ENCODE results near the gene HMCN2. TPM values are rescaled to one million over a fixed set of nuclear protein-coding genes. Genes with fewer than 3 reads are reported as not detected.

The HMCN2 gene
- total RNA-seq, 1 donor from 2014 or later, result 9.3 TPM

- H3K9me3 Mint-ChIP-seq (ENCODE audit: unreplicated experiment), result peaks cover 8% of the 10 kb centered on the region
- H3K27me3 Mint-ChIP-seq (ENCODE audit: unreplicated experiment), result peaks cover 14% of the 10 kb centered on the region
- no peak overlapping the region for H3K27ac Mint-ChIP-seq (ENCODE audit: unreplicated experiment)
- no peak for TF ChIP-seq CTCF (IDR thresholded peaks at IDR 0.05; ENCODE audit: partially characterized antibody, unreplicated experiment)
- no peak for DNase-seq
- H3K4me1 Mint-ChIP-seq (ENCODE audit: low read depth, unreplicated experiment), result no peaks in the 10 kb centered on the region
- peaks cover 12% of the 10 kb centered on the region for H3K36me3 Mint-ChIP-seq (ENCODE audit: unreplicated experiment)
- H3K4me3 Mint-ChIP-seq (ENCODE audit: unreplicated experiment), result no peak overlapping the region
These were observed 96.4 kb downstream of the HMCN2 start for GRCh38 chr9:130361873-130362362.

- no peak for DNase-seq
- Mint-ChIP-seq H3K4me3 (ENCODE audit: unreplicated experiment) (no peak overlapping the region), H3K27me3 (ENCODE audit: unreplicated experiment) (peaks cover 14% of the 10 kb centered on the region), H3K4me1 (ENCODE audit: low read depth, unreplicated experiment) (no peaks in the 10 kb centered on the region), H3K36me3 (ENCODE audit: unreplicated experiment) (peaks cover 12% of the 10 kb centered on the region), H3K27ac (ENCODE audit: unreplicated experiment) (no peak overlapping the region), H3K9me3 (ENCODE audit: unreplicated experiment) (peaks cover 6% of the 10 kb centered on the region)
- no peak for TF ChIP-seq CTCF (IDR thresholded peaks at IDR 0.05; ENCODE audit: partially characterized antibody, unreplicated experiment)
These were observed 97.1 kb downstream of the HMCN2 start for GRCh38 chr9:130362691-130363090.

DNA sequence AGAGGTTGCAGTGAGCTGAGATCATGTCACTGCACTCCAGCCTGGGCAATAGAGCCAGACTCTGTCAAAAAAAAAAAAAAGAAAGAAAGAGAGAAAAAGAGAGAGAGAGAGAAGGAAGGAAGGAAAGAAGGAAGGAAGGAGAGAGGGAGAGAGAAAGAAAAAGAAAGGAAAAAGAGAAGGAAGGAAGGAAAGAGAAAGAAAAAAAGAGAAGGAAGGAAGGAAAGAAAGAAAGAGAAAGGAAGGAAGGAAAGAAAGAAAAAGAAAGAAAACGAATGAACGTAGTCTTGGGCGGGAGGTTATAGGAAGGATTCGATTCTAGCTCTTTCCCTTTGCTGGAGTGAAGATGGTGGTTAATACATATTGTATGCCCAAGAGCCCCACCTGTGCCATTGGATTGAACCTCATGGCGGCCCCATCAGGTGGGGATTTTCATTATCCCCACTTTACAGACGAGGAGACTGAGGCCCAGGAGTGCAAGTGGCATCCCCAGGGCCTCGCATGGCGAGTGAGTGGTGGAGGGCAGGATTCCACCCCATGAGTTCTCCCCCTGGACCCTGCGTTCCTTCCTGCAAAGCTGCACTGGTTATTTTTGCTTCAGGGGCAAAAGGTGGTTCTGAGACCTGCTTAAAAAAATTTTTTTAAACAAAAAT, 98.3 kb downstream of the HMCN2 start:
- Mint-ChIP-seq H3K9me3 (ENCODE audit: unreplicated experiment) (peaks cover 10% of the 10 kb centered on the region), H3K4me1 (ENCODE audit: low read depth, unreplicated experiment) (no peaks in the 10 kb centered on the region), H3K4me3 (ENCODE audit: unreplicated experiment) (no peak overlapping the region), H3K27me3 (ENCODE audit: unreplicated experiment) (peaks cover 19% of the 10 kb centered on the region), H3K27ac (ENCODE audit: unreplicated experiment) (no peak overlapping the region), H3K36me3 (ENCODE audit: unreplicated experiment) (peaks cover 7% of the 10 kb centered on the region)
- DNase-seq, result no peak
- TF ChIP-seq CTCF (IDR thresholded peaks at IDR 0.05; ENCODE audit: partially characterized antibody, unreplicated experiment), result no peak

DNA sequence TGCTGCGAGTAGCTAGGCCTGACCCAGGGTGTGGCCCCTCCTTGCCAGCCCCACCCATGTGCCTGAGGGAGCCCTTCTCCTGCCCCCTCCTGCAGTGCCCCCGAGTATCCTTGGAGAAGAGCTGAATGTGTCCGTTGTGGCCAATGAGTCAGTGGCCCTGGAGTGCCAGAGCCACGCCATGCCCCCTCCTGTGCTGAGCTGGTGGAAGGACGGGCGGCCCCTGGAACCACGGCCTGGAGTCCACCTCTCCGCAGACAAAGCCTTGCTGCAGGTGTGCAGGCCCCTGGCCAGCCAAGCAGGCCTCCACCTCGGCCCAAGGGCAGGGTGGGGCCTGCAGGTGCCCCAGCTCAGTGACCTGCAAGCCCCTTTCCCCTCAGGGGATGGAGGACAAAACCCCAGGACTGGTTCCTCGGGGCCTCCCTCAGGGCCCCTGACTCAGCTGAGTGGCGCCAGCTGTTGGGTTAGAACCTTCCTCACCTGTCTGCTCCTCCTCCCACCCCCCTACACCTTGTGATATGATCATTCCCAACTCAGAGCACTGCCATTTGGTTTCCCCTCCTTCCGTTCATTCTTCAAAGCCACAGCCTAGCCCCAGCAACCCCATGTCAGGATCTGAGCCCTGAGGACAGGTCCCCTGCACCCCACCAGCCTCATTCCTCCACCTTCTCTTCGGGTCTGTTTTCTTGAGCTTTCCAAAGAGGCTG, 99.2 kb downstream of the HMCN2 start:
- H3K27ac Mint-ChIP-seq (ENCODE audit: unreplicated experiment), result no peak overlapping the region
- DNase-seq, result no peak
- peaks cover 4% of the 10 kb centered on the region for H3K36me3 Mint-ChIP-seq (ENCODE audit: unreplicated experiment)
- H3K9me3 Mint-ChIP-seq (ENCODE audit: unreplicated experiment), result peaks cover 8% of the 10 kb centered on the region
- H3K4me1 Mint-ChIP-seq (ENCODE audit: low read depth, unreplicated experiment), result no peaks in the 10 kb centered on the region
- H3K4me3 Mint-ChIP-seq (ENCODE audit: unreplicated experiment), result no peak overlapping the region
- TF ChIP-seq CTCF (IDR thresholded peaks at IDR 0.05; ENCODE audit: partially characterized antibody, unreplicated experiment), result no peak
- H3K27me3 Mint-ChIP-seq (ENCODE audit: unreplicated experiment), result peaks cover 19% of the 10 kb centered on the region

DNA sequence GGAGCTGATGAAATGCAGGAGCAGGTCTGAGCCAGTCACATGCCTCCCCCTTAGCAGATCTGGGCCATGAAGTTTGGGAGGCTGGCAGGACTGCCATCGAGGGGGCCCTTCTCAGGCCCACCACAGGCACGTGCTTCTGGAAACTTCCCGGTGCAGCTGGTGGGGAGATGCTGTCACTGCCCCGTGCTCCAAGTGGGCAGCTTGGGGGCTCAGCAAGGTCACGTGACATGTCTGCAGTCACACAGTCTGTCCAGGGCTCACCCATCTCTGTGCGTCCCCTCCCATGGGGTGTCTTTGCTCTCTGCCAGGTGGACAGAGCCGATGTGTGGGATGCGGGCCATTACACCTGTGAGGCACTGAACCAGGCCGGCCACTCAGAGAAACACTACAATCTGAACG, 99.8 kb downstream of the HMCN2 start:
- no peak for DNase-seq
- Mint-ChIP-seq H3K4me1 (ENCODE audit: low read depth, unreplicated experiment) (no peaks in the 10 kb centered on the region), H3K9me3 (ENCODE audit: unreplicated experiment) (peaks cover 8% of the 10 kb centered on the region), H3K27ac (ENCODE audit: unreplicated experiment) (no peak overlapping the region), H3K36me3 (ENCODE audit: unreplicated experiment) (peaks cover 4% of the 10 kb centered on the region), H3K27me3 (ENCODE audit: unreplicated experiment) (peaks cover 16% of the 10 kb centered on the region), H3K4me3 (ENCODE audit: unreplicated experiment) (no peak overlapping the region)
- no peak for TF ChIP-seq CTCF (IDR thresholded peaks at IDR 0.05; ENCODE audit: partially characterized antibody, unreplicated experiment)

Data from glutamatergic neuron (in vitro differentiated cells).